Neural progenitor cell (in vitro differentiated cells): ENCODE data around the gene SLC38A8. TPM values are rescaled to one million over a fixed set of nuclear protein-coding genes. Genes with fewer than 3 reads are reported as not detected.
A peak's percentile ranks its signal among the peaks of the same experiment; 100 is the strongest.

Source experiments
- DNase-seq: peaks from one replicate; pipeline ENCODE4 v3.0.0-alpha.2; 2016; ENCODE audit warnings: low spot score
- H2AFZ ChIP-seq: fragments of 200-600 bp; sonication (generic); replicated peaks from 2 replicates; pipeline ENCODE4 v1.6.1; 2016; ENCODE audit warnings: antibody characterized with exemption
- H3F3A ChIP-seq: fragments of 200-600 bp; sonication (generic); 2 replicates; pipeline ENCODE4 v1.6.1; 2016; ENCODE audit warnings: antibody characterized with exemption, low read depth
- H3K27ac ChIP-seq: fragments of 200-600 bp; sonication (generic); 2 replicates; pipeline ENCODE4 v1.5.1; 2016; ENCODE audit warnings: mild to moderate bottlenecking
- H3K27me3 ChIP-seq: fragments of 200-600 bp; sonication (generic); 2 replicates; pipeline ENCODE4 v1.6.1; 2016; ENCODE audit warnings: mild to moderate bottlenecking, moderate library complexity
- H3K36me3 ChIP-seq: fragments of 200-600 bp; sonication (generic); 2 replicates; pipeline ENCODE4 v1.5.1; 2016
- H3K4me1 ChIP-seq: fragments of 200-600 bp; sonication (generic); 2 replicates; pipeline ENCODE4 v1.6.1; 2016; ENCODE audit warnings: mixed run types
- H3K4me2 ChIP-seq: fragments of 200-600 bp; sonication (generic); 2 replicates; pipeline ENCODE4 v1.6.1; 2016
- H3K4me3 ChIP-seq: fragments of 200-600 bp; sonication (generic); 2 replicates; pipeline ENCODE4 v1.5.1; 2016
- H3K79me2 ChIP-seq: fragments of 200-600 bp; sonication (generic); 2 replicates; pipeline ENCODE4 v1.6.1; 2016; ENCODE audit warnings: low read depth
- H3K9ac ChIP-seq: fragments of 200-600 bp; sonication (generic); 2 replicates; pipeline ENCODE4 v1.6.1; 2016
- H3K9me3 ChIP-seq: fragments of 200-600 bp; sonication (generic); 2 replicates; pipeline ENCODE4 v1.5.1; 2016; ENCODE audit warnings: low read depth
- H4K20me1 ChIP-seq: fragments of 200-600 bp; sonication (generic); 2 replicates; pipeline ENCODE4 v1.6.1; 2016; ENCODE audit warnings: low read depth
- H3K27ac Mint-ChIP-seq: 3 replicates; pipeline ENCODE4 v1.8.0; 2021; ENCODE audit warnings: mixed read lengths
- H3K27me3 Mint-ChIP-seq: 2 replicates; pipeline ENCODE4 v1.8.0; 2022; ENCODE audit warnings: low read depth, mild to moderate bottlenecking, inconsistent platforms, moderate library complexity, mixed read lengths; ENCODE audit not compliant: insufficient read depth
- H3K36me3 Mint-ChIP-seq: 3 replicates; pipeline ENCODE4 v1.8.0; 2021; ENCODE audit warnings: mixed read lengths
- H3K4me1 Mint-ChIP-seq: 3 replicates; pipeline ENCODE4 v1.8.0; 2021; ENCODE audit warnings: mixed read lengths
- H3K4me3 Mint-ChIP-seq: 3 replicates; pipeline ENCODE4 v1.8.0; 2021; ENCODE audit warnings: mild to moderate bottlenecking, moderate library complexity, mixed read lengths
- H3K9me3 Mint-ChIP-seq: 3 replicates; pipeline ENCODE4 v1.8.0; 2020; ENCODE audit warnings: mixed read lengths
- CTCF ChIP-seq: fragments of 200-600 bp; sonication (generic); IDR thresholded peaks from 2 replicates; pipeline ENCODE4 v1.5.1; 2017; ENCODE audit warnings: antibody characterized with exemption, mild to moderate bottlenecking
- EZH2 ChIP-seq: fragments of 200-600 bp; sonication (generic); IDR thresholded peaks from 2 replicates; pipeline ENCODE4 v1.6.1; 2017; ENCODE audit warnings: antibody characterized with exemption, mild to moderate bottlenecking, moderate library complexity
- EZH2phosphoT487 ChIP-seq: fragments of 200-600 bp; sonication (generic); IDR thresholded peaks from 2 replicates; pipeline ENCODE4 v1.6.1; 2017; ENCODE audit warnings: antibody characterized with exemption
- total RNA-seq: library from RNA; depleted of rRNA; stranded (reverse); fragments of >200 nt; gene quantifications from 2 replicates; pipeline ENCODE4 v1.2.3, GENCODE V29; 2015; ENCODE audit warnings: low replicate concordance

Gene SLC38A8
- total RNA-seq, 1 donor from 2014 or later, result not detected

- Histone ChIP-seq H3K36me3 (no peaks in the 10 kb centered on the region), H3K79me2 (no peaks in the 10 kb centered on the region), H3K27ac (no peak overlapping the region), H3K4me1 (no peaks in the 10 kb centered on the region), H3K9ac (no peak overlapping the region), H2AFZ (no peak overlapping the region), H3K4me3 (no peak overlapping the region), H3F3A (no peaks in the 10 kb centered on the region), H3K9me3 (no peaks in the 10 kb centered on the region), H4K20me1 (no peaks in the 10 kb centered on the region), H3K4me2 (no peak overlapping the region), H3K27me3 (no peaks in the 10 kb centered on the region)
- no peaks in the 10 kb centered on the region for H3K9me3 Mint-ChIP-seq
- DNase-seq, result no peak
- TF ChIP-seq EZH2phosphoT487 (no peak), CTCF (no peak), EZH2 (no peak)
- H3K27me3 Mint-ChIP-seq, result no peaks in the 10 kb centered on the region
- peaks cover 27% of the 10 kb centered on the region for H3K4me1 Mint-ChIP-seq
- H3K4me3 Mint-ChIP-seq, result no peak overlapping the region
- no peak overlapping the region for H3K27ac Mint-ChIP-seq
- H3K36me3 Mint-ChIP-seq, result no peaks in the 10 kb centered on the region
Measured at GRCh38 chr16:84007965-84008364, 34.6 kb downstream of the SLC38A8 start.

- Histone ChIP-seq H3F3A (no peaks in the 10 kb centered on the region), H3K9me3 (no peaks in the 10 kb centered on the region), H3K4me1 (no peaks in the 10 kb centered on the region), H3K36me3 (no peaks in the 10 kb centered on the region), H3K9ac (no peak overlapping the region), H4K20me1 (no peaks in the 10 kb centered on the region), H3K4me2 (no peak overlapping the region), H3K4me3 (no peak overlapping the region), H3K27ac (no peak overlapping the region), H3K27me3 (no peaks in the 10 kb centered on the region), H2AFZ (no peak overlapping the region), H3K79me2 (no peaks in the 10 kb centered on the region)
- peaks cover 27% of the 10 kb centered on the region for H3K4me1 Mint-ChIP-seq
- H3K27ac Mint-ChIP-seq, result no peak overlapping the region
- TF ChIP-seq CTCF, result no peak
- no peak for TF ChIP-seq EZH2
- no peak for TF ChIP-seq EZH2phosphoT487
- H3K36me3 Mint-ChIP-seq, result no peaks in the 10 kb centered on the region
- no peak for DNase-seq
- no peaks in the 10 kb centered on the region for H3K27me3 Mint-ChIP-seq
- H3K4me3 Mint-ChIP-seq, result no peak overlapping the region
- H3K9me3 Mint-ChIP-seq, result no peaks in the 10 kb centered on the region
Measured at GRCh38 chr16:84007520-84007919, 35.1 kb downstream of the SLC38A8 start.

- no peaks in the 10 kb centered on the region for H3K9me3 Mint-ChIP-seq
- no peak for DNase-seq
- Histone ChIP-seq H3K79me2 (no peaks in the 10 kb centered on the region), H3K27me3 (no peaks in the 10 kb centered on the region), H3K4me2 (no peak overlapping the region), H3K27ac (no peak overlapping the region), H3K9ac (no peak overlapping the region), H3F3A (no peaks in the 10 kb centered on the region), H2AFZ (no peak overlapping the region), H3K4me1 (peaks cover 9% of the 10 kb centered on the region), H3K9me3 (no peaks in the 10 kb centered on the region), H3K36me3 (no peaks in the 10 kb centered on the region), H3K4me3 (no peak overlapping the region), H4K20me1 (no peaks in the 10 kb centered on the region)
- no peak overlapping the region for H3K4me3 Mint-ChIP-seq
- H3K27me3 Mint-ChIP-seq, result peaks cover 2% of the 10 kb centered on the region
- H3K27ac Mint-ChIP-seq, result peak overlapping the region; percentile 88
- TF ChIP-seq EZH2 (no peak), CTCF (no peak), EZH2phosphoT487 (no peak)
- H3K4me1 Mint-ChIP-seq, result peaks cover 28% of the 10 kb centered on the region
- no peaks in the 10 kb centered on the region for H3K36me3 Mint-ChIP-seq
Measured at GRCh38 chr16:84005391-84005790, 37.2 kb downstream of the SLC38A8 start.
